BJ (cell line): ENCODE results near the gene SPG7. TPM values are rescaled to one million over a fixed set of nuclear protein-coding genes. Genes with fewer than 3 reads are reported as not detected.

ENCODE experiments used
- CTCF ChIA-PET: fragments of 350-600 bp; formaldehyde crosslinking; extraction: SDS; loops from one replicate; lab custom pipeline; 2021; ENCODE audit warnings: antibody characterized with exemption, inconsistent platforms; lab: Yijun Ruan, JAX
- POLR2A ChIA-PET: fragments of 300-600 bp; sonication (Branson Sonifier 250); formaldehyde crosslinking; extraction: SDS; loops from one replicate; lab custom pipeline; 2021; ENCODE audit warnings: antibody characterized with exemption; lab: Charles Lee
- DNase-seq: peaks from one replicate; pipeline ENCODE4 v3.0.0-alpha.2; 2011; ENCODE audit warnings: low read depth
- H3K27me3 ChIP-seq: 2 replicates; pipeline ENCODE4 v1.6.0; 2011; ENCODE audit warnings: low read length; ENCODE audit not compliant: control insufficient read depth, insufficient read depth
- H3K36me3 ChIP-seq: 2 replicates; pipeline ENCODE4 v1.5.1; 2011; ENCODE audit warnings: low read length; ENCODE audit not compliant: control insufficient read depth, insufficient read depth
- H3K4me3 ChIP-seq: 2 replicates; pipeline ENCODE4 v1.5.1; 2011; ENCODE audit warnings: low read depth, mild to moderate bottlenecking, control low read depth, low read length
- polyA plus RNA-seq: library from polyadenylated mRNA; depleted of rRNA; stranded (reverse); fragments of >200 nt; gene quantifications from 2 replicates; pipeline ENCODE4 v1.2.3, GENCODE V29; 2011; rRNA removed
- small RNA-seq: library from RNA; depleted of rRNA; stranded (forward); fragments of <200 nt; gene quantifications from one replicate; pipeline ENCODE3, GENCODE V24; 2012; ENCODE audit warnings: low replicate concordance, low read depth; ENCODE audit not compliant: insufficient read length
- TF ChIP-seq, protein P1 (sequence below): IDR thresholded peaks from 2 replicates; pipeline ENCODE4 v1.5.1; 2011; ENCODE audit warnings: low read depth, mild to moderate bottlenecking, control low read depth, inconsistent platforms, low read length, moderate library complexity; ENCODE audit not compliant: insufficient read depth

Gene SPG7
- polyA plus RNA-seq, 1 experiment: 45.0 TPM

DNA sequence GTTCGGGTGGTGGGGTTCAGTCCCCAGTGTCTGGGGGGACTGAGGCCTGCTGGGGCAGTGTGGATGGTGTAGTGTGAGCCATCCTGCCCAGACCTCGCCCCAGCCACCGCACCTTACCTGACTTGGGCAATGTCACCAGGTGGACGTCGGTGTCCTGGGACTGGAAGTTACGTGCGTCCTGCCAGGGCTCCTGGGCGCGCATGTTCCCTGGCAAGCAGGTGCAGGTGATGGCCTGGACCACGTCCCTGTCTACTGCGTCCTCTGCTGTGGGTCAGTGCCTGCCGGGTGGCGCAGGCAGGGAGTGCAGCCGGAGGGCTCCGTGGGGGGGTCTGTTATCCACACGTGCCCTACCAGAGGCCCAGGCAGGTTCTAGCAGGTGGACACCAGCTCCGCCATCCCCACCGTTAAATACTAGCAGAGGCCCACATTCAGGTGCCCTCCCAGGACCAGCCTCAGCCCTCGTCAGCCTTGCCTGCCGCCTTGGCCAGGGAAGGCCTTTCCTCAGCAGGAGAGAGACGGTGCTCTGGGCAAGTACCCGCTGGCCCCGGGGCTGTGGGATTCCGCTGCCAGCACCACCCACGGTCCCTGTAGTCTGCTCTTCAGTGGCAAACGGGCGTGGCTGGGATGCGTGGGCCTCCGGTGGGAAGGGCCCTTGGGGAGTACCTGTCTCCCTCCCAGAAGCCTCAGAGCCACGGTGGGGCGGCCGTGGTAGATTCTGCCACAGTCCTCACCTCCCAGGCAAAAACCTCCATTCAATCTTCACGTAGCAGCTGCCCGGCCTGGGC is 97.2 kb downstream of the SPG7 start:
- CTCF ChIA-PET: no interaction called here
- no peak for DNase-seq

GRCh38 chr16:89606006-89606405 is 97.8 kb downstream of the SPG7 start:
- ChIA-PET POLR2A (no interaction called here), CTCF (interaction anchor here (1.8 kb wide), 1 partner anchor 9 kb away, joined by 8 read pairs; no protein-coding TSS in a partner anchor)
- no peak for DNase-seq
- TF ChIP-seq, protein P1, sequence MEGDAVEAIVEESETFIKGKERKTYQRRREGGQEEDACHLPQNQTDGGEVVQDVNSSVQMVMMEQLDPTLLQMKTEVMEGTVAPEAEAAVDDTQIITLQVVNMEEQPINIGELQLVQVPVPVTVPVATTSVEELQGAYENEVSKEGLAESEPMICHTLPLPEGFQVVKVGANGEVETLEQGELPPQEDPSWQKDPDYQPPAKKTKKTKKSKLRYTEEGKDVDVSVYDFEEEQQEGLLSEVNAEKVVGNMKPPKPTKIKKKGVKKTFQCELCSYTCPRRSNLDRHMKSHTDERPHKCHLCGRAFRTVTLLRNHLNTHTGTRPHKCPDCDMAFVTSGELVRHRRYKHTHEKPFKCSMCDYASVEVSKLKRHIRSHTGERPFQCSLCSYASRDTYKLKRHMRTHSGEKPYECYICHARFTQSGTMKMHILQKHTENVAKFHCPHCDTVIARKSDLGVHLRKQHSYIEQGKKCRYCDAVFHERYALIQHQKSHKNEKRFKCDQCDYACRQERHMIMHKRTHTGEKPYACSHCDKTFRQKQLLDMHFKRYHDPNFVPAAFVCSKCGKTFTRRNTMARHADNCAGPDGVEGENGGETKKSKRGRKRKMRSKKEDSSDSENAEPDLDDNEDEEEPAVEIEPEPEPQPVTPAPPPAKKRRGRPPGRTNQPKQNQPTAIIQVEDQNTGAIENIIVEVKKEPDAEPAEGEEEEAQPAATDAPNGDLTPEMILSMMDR: no peak
- H3K27me3 ChIP-seq: no peaks in the 10 kb centered on the region
- H3K4me3 ChIP-seq: no peak overlapping the region
- no peaks in the 10 kb centered on the region for H3K36me3 ChIP-seq

More for the DNA sequence above, 97.2 kb downstream of the SPG7 start:
- H3K36me3 ChIP-seq: no peaks in the 10 kb centered on the region
- TF ChIP-seq, protein P1: no peak
- H3K27me3 ChIP-seq: no peaks in the 10 kb centered on the region
- no peak overlapping the region for H3K4me3 ChIP-seq
- POLR2A ChIA-PET: no interaction called here

Small RNA genes lying within 50 kb of the gene (small RNA-seq; reads per million reads assigned to genes)
- gene SNORD68: not detected

Other genes with a start within 250 kb of the SPG7 start
- gene ANKRD11, start 17.8 kb upstream of the SPG7 start, polyA plus RNA-seq: 44.1 and 61.8 TPM in 2 replicates
- 4,141 and 4,466 TPM in 2 replicates for gene RPL13, start 52.3 kb downstream of the SPG7 start, polyA plus RNA-seq
- 4.2 and 7.1 TPM in 2 replicates for gene CPNE7, start 67.4 kb downstream of the SPG7 start, polyA plus RNA-seq
- gene DPEP1, start 105.2 kb downstream of the SPG7 start, polyA plus RNA-seq: not detected in 2 replicates
- gene CHMP1A, start 149.3 kb downstream of the SPG7 start, polyA plus RNA-seq: 58.5 and 105 TPM in 2 replicates
- gene SPATA33, start 149.4 kb downstream of the SPG7 start, polyA plus RNA-seq: 2.6 TPM in 2 replicates
- 31.5 and 56.0 TPM in 2 replicates for gene CDK10, start 178.3 kb downstream of the SPG7 start, polyA plus RNA-seq
- gene SPATA2L, start 193.3 kb downstream of the SPG7 start, polyA plus RNA-seq: 2.8 and 5.3 TPM in 2 replicates
- gene VPS9D1, start 212.5 kb downstream of the SPG7 start, polyA plus RNA-seq: 8.3 and 15.6 TPM in 2 replicates
- gene ZNF276, start 213.1 kb downstream of the SPG7 start, polyA plus RNA-seq: 5.6 and 8.5 TPM in 2 replicates